Neural cell (in vitro differentiated cells): ENCODE results near the gene MYOD1. TPM values are rescaled to one million over a fixed set of nuclear protein-coding genes. Genes with fewer than 3 reads are reported as not detected.
A peak's percentile ranks its signal among the peaks of the same experiment; 100 is the strongest.

Experiments used
- H2AFZ ChIP-seq: fragments of 200-600, 300-800 bp; sonication (generic), shearing (Covaris generic); 2 replicates; pipeline ENCODE4 v1.6.0; 2014; ENCODE audit warnings: low read depth, mild to moderate bottlenecking, antibody characterized with exemption, low read length, moderate library complexity
- H3F3A ChIP-seq: fragments of 200-600 bp; shearing (Covaris generic); 2 replicates; pipeline ENCODE4 v1.6.1; 2016; ENCODE audit warnings: mild to moderate bottlenecking, moderate library complexity, mixed read lengths, antibody characterized with exemption, low read length; ENCODE audit not compliant: insufficient read depth, poor library complexity, severe bottlenecking
- H3K27ac ChIP-seq: fragments of 200-600, 300-800 bp; sonication (generic), shearing (Covaris generic); 2 replicates; pipeline ENCODE4 v1.5.1; 2014; ENCODE audit warnings: mild to moderate bottlenecking, low read length, moderate library complexity
- H3K27me3 ChIP-seq: fragments of 300-800, 200-600 bp; sonication (generic), shearing (Covaris generic); 2 replicates; pipeline ENCODE4 v1.6.0; 2014; ENCODE audit warnings: mild to moderate bottlenecking, low read depth, low read length, moderate library complexity; ENCODE audit not compliant: insufficient read depth
- H3K36me3 ChIP-seq: fragments of 300-800, 200-600 bp; sonication (generic), shearing (Covaris generic); 2 replicates; pipeline ENCODE4 v1.5.1; 2014; ENCODE audit warnings: mild to moderate bottlenecking, antibody characterized with exemption, low read length, moderate library complexity; ENCODE audit not compliant: insufficient read depth
- H3K4me2 ChIP-seq: fragments of 300-800, 200-600 bp; sonication (generic), shearing (Covaris generic); 2 replicates; pipeline ENCODE4 v1.6.0; 2014; ENCODE audit warnings: mild to moderate bottlenecking, low read length
- H3K4me3 ChIP-seq: fragments of 300-800, 200-600 bp; sonication (generic), shearing (Covaris generic); 2 replicates; pipeline ENCODE4 v1.5.1; 2014; ENCODE audit warnings: mild to moderate bottlenecking, low read length, moderate library complexity
- H3K79me2 ChIP-seq: fragments of 200-600 bp; shearing (Covaris generic); replicated peaks from 2 replicates; pipeline ENCODE4 v1.6.0; 2014; ENCODE audit warnings: mild to moderate bottlenecking, low read length, moderate library complexity; ENCODE audit not compliant: insufficient read depth
- H3K9ac ChIP-seq: fragments of 300-800, 200-600 bp; sonication (generic), shearing (Covaris generic); 2 replicates; pipeline ENCODE4 v1.6.1; 2016; ENCODE audit warnings: mild to moderate bottlenecking, low read length, mixed read lengths
- H3K9me2 ChIP-seq: fragments of 200-600 bp; shearing (Covaris generic); 2 replicates; pipeline ENCODE4 v1.6.1; 2016; ENCODE audit warnings: mild to moderate bottlenecking, low read length, mixed read lengths; ENCODE audit not compliant: insufficient read depth
- H3K9me3 ChIP-seq: fragments of 200-600, 300-800 bp; sonication (generic), shearing (Covaris generic); 2 replicates; pipeline ENCODE4 v1.6.1; 2016; ENCODE audit warnings: mild to moderate bottlenecking, mixed run types, low read length, moderate library complexity, mixed read lengths
- H4K20me1 ChIP-seq: fragments of 200-600 bp; shearing (Covaris generic); 2 replicates; pipeline ENCODE4 v1.6.1; 2016; ENCODE audit warnings: mild to moderate bottlenecking, mixed run types; ENCODE audit not compliant: insufficient read depth
- CTCF ChIP-seq: fragments of 450-650 bp; IDR thresholded peaks from 2 replicates; pipeline ENCODE4 v1.5.1; 2014; ENCODE audit warnings: antibody characterized with exemption, mild to moderate bottlenecking, moderate library complexity; ENCODE audit not compliant: poor library complexity, severe bottlenecking
- EP300 ChIP-seq: fragments of 450-650 bp; conservative IDR thresholded peaks from 2 replicates; pipeline ENCODE4 v1.6.1; 2014; ENCODE audit warnings: antibody characterized with exemption, mild to moderate bottlenecking, moderate library complexity; ENCODE audit not compliant: poor library complexity, severe bottlenecking
- EZH2 ChIP-seq: fragments of 200-600, 300-800 bp; shearing (Covaris generic), sonication (generic); IDR thresholded peaks from 2 replicates; pipeline ENCODE4 v1.6.1; 2014; ENCODE audit warnings: antibody characterized with exemption, low read length, borderline replicate concordance, mild to moderate bottlenecking; ENCODE audit not compliant: insufficient read depth, poor library complexity, severe bottlenecking
- MXI1 ChIP-seq: fragments of 450-650 bp; conservative IDR thresholded peaks from 2 replicates; pipeline ENCODE4 v1.6.1; 2014; ENCODE audit warnings: antibody characterized with exemption, mild to moderate bottlenecking; ENCODE audit not compliant: poor library complexity, severe bottlenecking
- POLR2AphosphoS5 ChIP-seq: IDR thresholded peaks from 2 replicates; pipeline ENCODE4 v1.6.1; 2012
- RAD21 ChIP-seq: fragments of 450-650 bp; conservative IDR thresholded peaks from 2 replicates; pipeline ENCODE4 v1.6.1; 2014; ENCODE audit warnings: antibody characterized with exemption, mild to moderate bottlenecking, moderate library complexity
- REST ChIP-seq: IDR thresholded peaks from 2 replicates; pipeline ENCODE4 v1.6.1; 2012; ENCODE audit warnings: borderline replicate concordance
- SMC3 ChIP-seq: fragments of 450-650 bp; conservative IDR thresholded peaks from 2 replicates; pipeline ENCODE4 v1.6.1; 2014; ENCODE audit warnings: antibody characterized with exemption, mild to moderate bottlenecking, moderate library complexity; ENCODE audit not compliant: poor library complexity
- TAF1 ChIP-seq: IDR thresholded peaks from 2 replicates; pipeline ENCODE4 v1.6.1; 2012; ENCODE audit warnings: low read depth
- polyA plus RNA-seq: library from polyadenylated mRNA; depleted of rRNA; stranded (reverse); fragments of >200 nt; gene quantifications from 2 replicates; pipeline ENCODE4 v1.2.3, GENCODE V29; 2014

The MYOD1 gene
- polyA plus RNA-seq, 1 donor from 2014 or later: not detected

- no peaks in the 10 kb centered on the region for H3F3A ChIP-seq
- no peaks in the 10 kb centered on the region for H3K9me2 ChIP-seq
- H3K4me2 ChIP-seq: no peak overlapping the region
- H2AFZ ChIP-seq: no peak overlapping the region
- no peak overlapping the region for H3K9ac ChIP-seq
- no peaks in the 10 kb centered on the region for H3K9me3 ChIP-seq
- H3K36me3 ChIP-seq: no peaks in the 10 kb centered on the region
- H3K27ac ChIP-seq: no peak overlapping the region
- H3K79me2 ChIP-seq: no peaks in the 10 kb centered on the region
- no peaks in the 10 kb centered on the region for H4K20me1 ChIP-seq
- H3K4me3 ChIP-seq: peak overlapping the region; percentile 25
- H3K27me3 ChIP-seq: peaks cover 88% of the 10 kb centered on the region
- TF ChIP-seq CTCF (no peak), SMC3 (no peak), TAF1 (no peak), REST (no peak), EP300 (no peak), MXI1 (no peak), RAD21 (no peak), EZH2 (no peak), POLR2AphosphoS5 (no peak)
These were observed 1.4 kb downstream of the MYOD1 start for GRCh38 chr11:17720796-17721171.

- H2AFZ ChIP-seq: no peak overlapping the region
- H3K79me2 ChIP-seq: no peaks in the 10 kb centered on the region
- H3K36me3 ChIP-seq: no peaks in the 10 kb centered on the region
- H3K27me3 ChIP-seq: peaks cover 82% of the 10 kb centered on the region
- H3F3A ChIP-seq: no peaks in the 10 kb centered on the region
- H3K9ac ChIP-seq: no peak overlapping the region
- no peaks in the 10 kb centered on the region for H4K20me1 ChIP-seq
- TF ChIP-seq SMC3 (no peak), EZH2 (peak; percentile 46)
- no peak overlapping the region for H3K4me2 ChIP-seq
- H3K27ac ChIP-seq: no peak overlapping the region
- no peaks in the 10 kb centered on the region for H3K9me2 ChIP-seq
- no peaks in the 10 kb centered on the region for H3K9me3 ChIP-seq
- peak overlapping the region; percentile 25 for H3K4me3 ChIP-seq
These were observed 2.0 kb downstream of the MYOD1 start for GRCh38 chr11:17721242-17721999.
